DOHH2 (cell line): Measurements from ENCODE around the gene RNF145.

ENCODE experiments used
- H3F3A ChIP-seq: fragments of 200-600 bp; sonication (generic), shearing (Covaris generic); 2 replicates; pipeline ENCODE4 v1.6.0; 2016; ENCODE audit warnings: antibody characterized with exemption, mild to moderate bottlenecking; ENCODE audit not compliant: control insufficient read depth, insufficient read depth
- H3K27ac ChIP-seq: fragments of 200-600 bp; sonication (generic); 2 replicates; pipeline ENCODE4 v1.5.1; 2014; ENCODE audit warnings: low read depth, mild to moderate bottlenecking, low read length, moderate library complexity
- H3K27me3 ChIP-seq: fragments of 200-600 bp; sonication (generic); 2 replicates; pipeline ENCODE4 v1.6.1; 2014; ENCODE audit warnings: mild to moderate bottlenecking, low read length, mixed read lengths; ENCODE audit not compliant: control insufficient read depth
- H3K36me3 ChIP-seq: fragments of 200-600 bp; sonication (generic); 2 replicates; pipeline ENCODE4 v1.6.1; 2014; ENCODE audit warnings: mild to moderate bottlenecking, low read length, moderate library complexity, mixed read lengths; ENCODE audit not compliant: control insufficient read depth
- H3K4me1 ChIP-seq: fragments of 200-600 bp; sonication (generic); 2 replicates; pipeline ENCODE4 v1.6.1; 2014; ENCODE audit warnings: mild to moderate bottlenecking, low read length, mixed read lengths; ENCODE audit not compliant: control insufficient read depth
- H3K4me2 ChIP-seq: fragments of 200-600 bp; sonication (generic); 2 replicates; pipeline ENCODE4 v1.6.0; 2014; ENCODE audit warnings: mild to moderate bottlenecking, low read length, moderate library complexity
- H3K4me3 ChIP-seq: fragments of 200-600 bp; sonication (generic); 2 replicates; pipeline ENCODE4 v1.5.1; 2014; ENCODE audit warnings: mild to moderate bottlenecking, low read length, mixed read lengths
- H3K79me2 ChIP-seq: fragments of 200-600 bp; sonication (generic); 2 replicates; pipeline ENCODE4 v1.6.1; 2014; ENCODE audit warnings: mild to moderate bottlenecking, low read length, mixed read lengths; ENCODE audit not compliant: control insufficient read depth
- H3K9me2 ChIP-seq: fragments of 200-600 bp; sonication (generic); replicated peaks from 2 replicates; pipeline ENCODE4 v1.6.1; 2014; ENCODE audit warnings: mild to moderate bottlenecking, low read length, mixed read lengths; ENCODE audit not compliant: control insufficient read depth
- H3K9me3 ChIP-seq: fragments of 200-600 bp; sonication (generic); 2 replicates; pipeline ENCODE4 v1.6.1; 2014; ENCODE audit warnings: antibody characterized with exemption, low read length, mixed read lengths; ENCODE audit not compliant: control insufficient read depth, insufficient read depth
- H4K20me1 ChIP-seq: fragments of 200-600 bp; sonication (generic); 2 replicates; pipeline ENCODE4 v1.6.0; 2014; ENCODE audit warnings: low read depth, mild to moderate bottlenecking, antibody characterized with exemption, low read length, moderate library complexity; ENCODE audit not compliant: control insufficient read depth, insufficient read depth
- CTCF ChIP-seq: fragments of 200-600 bp; sonication (generic); IDR thresholded peaks from one replicate; pipeline ENCODE4 v1.5.1; 2014; ENCODE audit warnings: antibody characterized with exemption, mild to moderate bottlenecking, low read depth, low read length; ENCODE audit not compliant: poor library complexity, severe bottlenecking
- EZH2phosphoT487 ChIP-seq: fragments of 200-600 bp; sonication (generic); IDR thresholded peaks from 2 replicates; pipeline ENCODE4 v1.6.1; 2017; ENCODE audit warnings: borderline replicate concordance, mild to moderate bottlenecking, antibody characterized with exemption, low read length, moderate library complexity, mixed read lengths

RNF145 gene

GRCh38 chr5:159206368-159206767 lies 3.0 kb downstream of the RNF145 start:
- peaks cover 52% of the 10 kb centered on the region for H3K36me3 ChIP-seq
- H3K9me2 ChIP-seq = no peaks in the 10 kb centered on the region
- TF ChIP-seq EZH2phosphoT487 (no peak), CTCF (no peak)
- peaks cover 54% of the 10 kb centered on the region for H3K4me1 ChIP-seq
- no peak overlapping the region for H3K27ac ChIP-seq
- no peaks in the 10 kb centered on the region for H3K27me3 ChIP-seq
- no peaks in the 10 kb centered on the region for H3K9me3 ChIP-seq
- H3K79me2 ChIP-seq = peaks cover 82% of the 10 kb centered on the region
- H3F3A ChIP-seq = peaks cover 25% of the 10 kb centered on the region
- H4K20me1 ChIP-seq = peaks cover 36% of the 10 kb centered on the region
- H3K4me3 ChIP-seq = peak overlapping the region; percentile 82
- H3K4me2 ChIP-seq = peak overlapping the region; percentile 75

- Histone ChIP-seq H3K27ac (no peak overlapping the region), H3K79me2 (peaks cover 99% of the 10 kb centered on the region), H4K20me1 (peaks cover 36% of the 10 kb centered on the region), H3K36me3 (peaks cover 59% of the 10 kb centered on the region), H3K4me3 (no peak overlapping the region), H3K4me2 (no peak overlapping the region), H3F3A (peaks cover 29% of the 10 kb centered on the region), H3K4me1 (peaks cover 65% of the 10 kb centered on the region), H3K9me3 (no peaks in the 10 kb centered on the region), H3K27me3 (no peaks in the 10 kb centered on the region), H3K9me2 (no peaks in the 10 kb centered on the region)
- TF ChIP-seq CTCF (no peak), EZH2phosphoT487 (no peak)
Measured at GRCh38 chr5:159203351-159203750, 6.0 kb downstream of the RNF145 start.

GRCh38 chr5:159202151-159202550 lies 7.2 kb downstream of the RNF145 start:
- Histone ChIP-seq H3K4me2 (no peak overlapping the region), H3K36me3 (peaks cover 63% of the 10 kb centered on the region), H3F3A (peaks cover 20% of the 10 kb centered on the region), H3K27ac (no peak overlapping the region), H3K9me3 (no peaks in the 10 kb centered on the region), H4K20me1 (peaks cover 43% of the 10 kb centered on the region), H3K4me1 (peaks cover 73% of the 10 kb centered on the region), H3K9me2 (no peaks in the 10 kb centered on the region), H3K79me2 (peaks cover 99% of the 10 kb centered on the region), H3K4me3 (no peak overlapping the region), H3K27me3 (no peaks in the 10 kb centered on the region)
- TF ChIP-seq EZH2phosphoT487 (no peak), CTCF (no peak)

- peaks cover 20% of the 10 kb centered on the region for H3F3A ChIP-seq
- peak overlapping the region; percentile 58 for H3K27ac ChIP-seq
- no peaks in the 10 kb centered on the region for H3K9me2 ChIP-seq
- no peaks in the 10 kb centered on the region for H3K9me3 ChIP-seq
- H3K4me3 ChIP-seq = peak overlapping the region; percentile 27; the same call in 1 of the 2 replicates
- H3K27me3 ChIP-seq = no peaks in the 10 kb centered on the region
- peaks cover 95% of the 10 kb centered on the region for H3K79me2 ChIP-seq
- peaks cover 51% of the 10 kb centered on the region for H3K4me1 ChIP-seq
- H3K36me3 ChIP-seq = peaks cover 71% of the 10 kb centered on the region
- peaks cover 24% of the 10 kb centered on the region for H4K20me1 ChIP-seq
- TF ChIP-seq CTCF (no peak), EZH2phosphoT487 (no peak)
- H3K4me2 ChIP-seq = peak overlapping the region; percentile 57
Measured at GRCh38 chr5:159199780-159200179, 9.6 kb downstream of the RNF145 start.
